TTC549 (cell line): Measurements from ENCODE around the gene ERI2.
"Not testable (repeated sequence)": the region's sequence is repeated elsewhere in the genome, so short reads cannot be mapped to it uniquely, and the experiment has no call there.

Source experiments
- FAIRE-seq: peaks from 2 replicates; lab custom pipeline; 2012; peaks lifted over from hg19 to GRCh38; lab: Jason Lieb, UNC

The ERI2 gene

DNA sequence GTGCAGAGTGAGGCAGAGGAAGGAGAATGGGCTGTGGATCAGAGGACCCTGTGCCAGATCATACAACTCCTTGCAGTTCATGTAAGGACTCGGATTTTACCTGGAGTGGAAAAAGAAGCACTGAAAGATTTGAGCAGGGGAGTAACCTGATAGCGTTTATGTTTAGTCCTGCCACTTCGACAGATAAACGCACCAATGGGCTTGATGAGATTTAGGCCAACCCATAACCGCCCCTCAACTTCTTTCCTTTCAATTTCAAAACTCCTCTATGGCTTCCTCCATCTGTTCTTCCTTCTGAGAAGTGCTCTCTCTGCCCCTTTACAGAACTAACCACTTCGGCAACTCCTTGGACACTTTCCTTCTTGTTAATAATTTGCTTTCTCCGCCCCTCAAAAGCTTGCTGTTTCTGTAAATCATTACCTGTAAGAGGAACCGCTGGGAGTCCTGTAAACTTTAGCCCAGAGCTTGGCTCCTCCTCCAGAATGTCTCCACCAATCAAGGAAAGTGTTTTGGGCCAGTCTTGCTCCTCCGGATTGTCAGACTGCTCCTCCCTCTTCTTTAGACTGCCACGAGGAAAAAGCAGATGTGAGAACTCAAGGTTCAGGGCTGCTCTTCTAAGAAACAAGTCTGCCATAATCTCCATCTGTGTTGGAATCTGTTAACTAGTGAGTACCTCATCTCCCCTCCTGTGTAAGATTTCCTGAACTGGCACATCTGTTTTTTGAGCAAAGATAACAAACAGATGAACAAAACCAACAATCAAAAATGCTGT, 42.6 kb downstream of the ERI2 start, which contains the start of gene ACSM3:
Gene ACSM3 (plus strand): TSS at position 554 of the 772 bp plus-strand sequence. CDS start 6,021 bp downstream, outside the sequence.
- no peak for FAIRE-seq

DNA sequence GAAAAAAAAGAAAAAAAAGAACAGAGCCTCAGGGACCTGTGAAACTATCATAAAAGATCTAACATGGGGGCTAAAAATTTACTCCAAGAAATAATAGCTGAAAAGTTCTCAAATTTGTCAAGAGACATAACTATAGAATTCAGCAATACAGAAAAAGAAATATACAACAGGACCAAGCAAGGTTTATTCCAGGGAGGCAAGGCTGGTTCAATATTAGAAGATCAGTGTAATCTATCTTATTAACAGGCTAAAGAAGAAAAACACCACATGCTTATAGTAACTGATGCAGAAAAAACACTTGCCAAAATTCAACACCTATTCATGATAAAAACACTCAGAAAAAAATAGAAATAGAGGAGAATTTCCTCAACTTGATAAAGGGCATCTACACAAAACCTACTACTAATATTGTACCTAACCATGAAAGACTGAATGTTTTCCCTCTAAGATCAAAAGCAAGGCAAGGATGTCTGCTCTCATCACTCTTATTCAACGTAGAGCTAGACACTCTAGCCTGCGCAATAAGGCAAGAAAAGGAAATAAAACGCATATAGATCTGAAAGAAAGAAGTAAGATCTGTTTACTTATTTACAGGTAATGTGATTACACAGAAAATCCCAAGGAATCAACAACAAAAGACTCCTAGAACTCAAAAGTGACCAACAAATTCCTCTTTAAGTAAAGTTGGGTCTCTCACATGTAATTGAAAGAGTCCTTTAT, 43.7 kb downstream of the ERI2 start:
- no peak for FAIRE-seq

DNA sequence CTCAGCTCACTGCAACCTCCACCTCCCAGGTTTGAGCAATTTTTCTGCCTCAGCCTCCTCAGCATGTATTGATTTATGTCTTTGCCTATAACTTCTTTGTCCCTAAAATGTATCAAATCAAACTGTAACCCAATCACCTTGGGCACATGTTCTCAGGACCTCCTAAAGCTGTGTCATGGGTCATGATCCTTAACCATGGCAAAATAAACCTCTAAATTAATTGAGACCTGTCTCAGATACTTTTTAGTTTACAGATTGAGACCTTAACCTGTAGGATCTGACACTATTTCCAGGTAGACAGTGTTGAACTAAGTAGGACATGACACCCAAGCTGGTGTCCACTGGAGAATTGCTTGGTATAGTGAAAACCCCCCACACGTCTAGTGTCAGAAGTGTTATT, 45.1 kb downstream of the ERI2 start:
- FAIRE-seq: no peak

DNA sequence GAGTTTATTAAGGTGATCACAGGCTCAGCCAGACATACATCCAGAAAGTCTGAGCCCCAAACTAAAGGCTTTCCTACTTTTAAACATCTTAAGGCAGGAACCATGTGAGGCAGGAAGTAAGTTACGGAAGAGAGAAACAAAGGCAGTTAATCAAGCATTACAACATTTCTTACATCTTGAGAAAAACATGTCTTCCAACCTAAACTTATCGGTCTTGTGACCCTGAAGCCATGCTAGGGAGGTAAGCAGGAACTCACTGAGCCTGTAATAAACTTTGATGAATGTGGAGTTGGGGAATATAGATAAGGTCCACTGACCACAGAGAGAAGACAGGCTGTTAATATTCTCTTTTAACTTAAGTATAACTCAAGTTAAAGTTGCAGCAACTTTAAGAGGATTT, 45.9 kb downstream of the ERI2 start:
- FAIRE-seq: no peak

DNA sequence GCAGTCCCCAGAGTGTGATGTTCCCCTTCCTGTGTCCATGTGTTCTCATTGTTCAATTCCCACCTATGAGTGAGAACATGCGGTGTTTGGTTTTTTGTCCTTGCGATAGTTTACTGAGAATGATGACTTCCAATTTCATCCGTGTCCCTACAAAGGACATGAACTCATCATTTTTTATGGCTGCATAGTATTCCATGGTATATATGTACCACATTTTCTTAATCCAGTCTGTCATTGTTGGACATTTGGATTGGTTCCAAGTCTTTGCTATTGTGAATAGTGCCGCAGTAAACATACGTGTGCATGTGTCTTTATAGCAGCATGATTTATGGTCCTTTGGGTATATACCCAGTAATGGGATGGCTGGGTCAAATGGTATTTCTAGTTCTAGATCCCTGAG, 50.5 kb downstream of the ERI2 start:
- not testable (repeated sequence) for FAIRE-seq

DNA sequence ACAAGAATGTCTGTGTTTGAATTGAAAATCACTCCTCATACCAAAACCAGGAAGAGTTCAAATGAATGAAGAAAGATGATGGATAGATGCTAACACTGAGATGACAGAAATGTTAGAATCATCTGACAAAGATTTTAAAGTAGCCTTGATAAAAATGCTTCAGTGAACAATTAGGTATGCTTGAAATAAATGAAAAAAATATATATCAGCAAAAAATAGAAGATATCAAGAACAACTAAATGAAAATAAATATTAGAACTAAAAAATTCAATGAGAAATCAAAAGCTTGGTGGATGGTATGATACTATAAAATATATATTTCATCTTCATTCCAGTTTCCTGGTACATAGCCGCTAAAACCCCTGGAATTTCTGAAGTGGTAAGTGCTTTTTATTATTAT, 51.0 kb downstream of the ERI2 start:
- FAIRE-seq: no peak

DNA sequence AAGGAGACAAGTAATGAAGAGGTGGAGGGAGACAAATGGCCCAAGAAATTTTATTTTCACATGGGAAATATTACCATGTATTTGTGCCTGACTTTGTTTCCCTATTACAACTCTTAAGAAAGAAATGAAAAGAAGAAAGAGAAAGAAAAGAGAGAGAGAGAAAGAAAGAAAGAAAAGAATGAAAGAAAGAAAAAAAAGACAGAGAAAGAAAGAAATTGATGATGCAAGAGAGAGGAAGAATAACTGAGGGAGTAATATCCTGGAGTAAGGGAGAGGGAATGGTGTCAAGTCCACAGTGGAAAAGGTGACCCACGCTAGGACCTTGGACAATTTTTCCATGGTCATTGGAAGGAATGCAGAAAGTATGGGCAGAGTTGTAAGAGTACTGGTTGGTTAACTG, 52.5 kb downstream of the ERI2 start:
- no peak for FAIRE-seq

DNA sequence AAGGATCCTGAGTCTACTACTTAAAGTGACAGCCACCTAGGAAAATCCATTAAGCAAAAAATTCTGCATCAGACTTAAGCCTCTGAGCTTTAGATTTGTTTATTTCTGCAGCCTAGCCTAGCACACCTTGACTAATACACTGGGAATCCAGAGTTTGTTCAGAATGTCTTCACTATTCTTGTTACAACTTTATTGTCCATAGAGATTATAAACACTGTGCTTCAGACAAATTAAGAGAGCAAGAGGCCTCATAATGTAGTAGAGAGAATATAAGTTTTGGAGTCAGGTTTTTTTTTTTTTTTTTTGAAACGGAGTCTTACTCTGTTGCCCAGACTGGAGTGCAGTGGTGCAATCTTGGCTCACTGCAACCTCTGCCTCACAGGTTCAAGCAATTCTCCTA, 55.7 kb downstream of the ERI2 start:
- no peak for FAIRE-seq

DNA sequence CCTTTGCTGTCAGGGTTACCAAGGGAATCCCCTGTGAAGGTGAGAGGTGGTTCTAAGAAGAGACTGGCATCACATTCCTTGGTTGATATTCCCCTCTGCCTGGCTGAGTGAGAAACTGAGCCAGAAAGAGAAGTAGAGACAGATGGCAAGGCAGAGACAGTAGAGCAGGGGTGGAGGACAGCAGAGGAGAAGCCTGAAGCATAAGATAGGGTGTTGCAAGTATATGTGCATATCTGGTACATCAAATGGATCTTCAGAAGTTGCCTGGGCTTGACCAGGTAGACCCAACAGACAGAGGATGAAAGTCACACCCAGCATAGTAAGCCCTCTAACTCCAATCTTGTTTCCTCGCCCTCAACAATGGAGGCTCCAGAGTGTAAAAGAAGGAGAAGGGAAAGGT, 56.8 kb downstream of the ERI2 start:
- FAIRE-seq: no peak

DNA sequence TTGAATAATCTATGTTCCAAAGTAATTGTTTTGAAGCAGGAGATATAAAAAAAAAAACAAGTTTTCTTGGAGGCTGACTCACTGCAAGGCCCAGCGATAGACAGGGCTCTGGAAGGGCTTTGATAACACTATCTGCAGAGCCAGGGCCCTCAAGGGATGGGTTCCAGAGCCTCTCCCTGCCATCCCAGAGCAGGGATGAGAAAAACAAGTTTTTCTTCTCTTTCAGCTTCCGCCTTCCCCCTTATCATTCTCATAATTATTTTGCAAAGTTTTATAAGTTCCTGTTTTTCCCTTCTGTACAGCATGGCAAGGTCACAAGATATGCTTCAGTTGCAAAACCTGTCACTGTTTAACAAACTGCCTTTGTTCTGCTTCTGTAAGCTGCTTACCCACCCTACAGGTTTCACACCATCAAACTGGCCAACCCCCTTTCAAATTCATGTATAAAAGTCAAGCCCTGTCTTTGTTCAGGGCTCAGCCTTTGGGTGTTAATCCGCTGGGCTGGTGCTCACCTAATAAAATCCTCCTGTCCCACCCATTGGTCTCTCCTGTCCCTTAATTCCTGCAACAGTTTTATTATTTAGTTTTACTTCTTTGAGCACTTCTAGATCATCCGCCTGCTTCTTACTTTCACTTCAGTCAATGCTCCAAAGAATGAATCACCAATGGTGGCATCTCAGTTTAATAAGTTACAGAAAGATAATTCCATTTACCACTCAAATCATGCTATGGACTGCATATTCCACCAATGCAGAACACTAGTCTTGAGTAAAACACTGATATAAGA, 59.0 kb downstream of the ERI2 start:
- no peak for FAIRE-seq

DNA sequence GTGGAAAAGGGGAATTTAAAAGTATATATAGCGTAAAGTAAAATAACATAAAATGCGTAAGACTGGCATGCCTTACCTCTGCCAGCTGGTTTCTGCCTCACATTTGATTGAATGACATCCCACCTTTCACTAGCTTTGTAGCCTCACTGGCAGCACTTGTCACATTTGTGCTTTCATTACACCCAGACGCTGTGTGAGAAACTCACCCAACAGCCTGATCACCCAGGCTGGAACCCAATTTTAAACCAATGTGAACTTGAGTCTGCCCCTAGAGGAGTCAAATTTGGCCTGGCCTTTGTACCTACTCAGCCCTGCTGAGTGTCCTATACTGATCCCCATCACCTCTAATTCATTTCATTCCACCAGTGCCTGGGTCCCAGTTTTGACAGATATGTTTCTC, 59.8 kb downstream of the ERI2 start:
- no peak for FAIRE-seq
